ENCODE measurements around the gene NLRP3.

DNA sequence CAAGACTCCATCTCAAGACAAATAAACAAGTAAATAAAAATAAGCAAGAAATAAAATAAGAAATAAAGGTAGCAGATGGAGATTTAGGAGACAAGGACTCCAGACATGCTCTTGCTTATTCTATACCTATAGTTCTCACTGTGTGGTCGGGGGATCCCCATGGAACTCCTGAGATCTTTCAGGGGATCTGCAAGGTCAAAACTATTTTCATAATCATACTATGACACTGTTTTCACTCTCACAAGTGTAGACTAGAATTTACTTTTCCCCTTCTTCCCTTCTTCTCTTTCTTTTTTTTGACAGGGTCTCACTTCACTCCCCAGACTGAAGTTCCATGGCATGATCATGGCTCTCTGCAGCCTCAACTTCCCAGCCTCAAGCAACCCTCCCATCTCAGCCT, 29.8 kb upstream of the NLRP3 start:
- TF ChIP-seq, protein P1, sequence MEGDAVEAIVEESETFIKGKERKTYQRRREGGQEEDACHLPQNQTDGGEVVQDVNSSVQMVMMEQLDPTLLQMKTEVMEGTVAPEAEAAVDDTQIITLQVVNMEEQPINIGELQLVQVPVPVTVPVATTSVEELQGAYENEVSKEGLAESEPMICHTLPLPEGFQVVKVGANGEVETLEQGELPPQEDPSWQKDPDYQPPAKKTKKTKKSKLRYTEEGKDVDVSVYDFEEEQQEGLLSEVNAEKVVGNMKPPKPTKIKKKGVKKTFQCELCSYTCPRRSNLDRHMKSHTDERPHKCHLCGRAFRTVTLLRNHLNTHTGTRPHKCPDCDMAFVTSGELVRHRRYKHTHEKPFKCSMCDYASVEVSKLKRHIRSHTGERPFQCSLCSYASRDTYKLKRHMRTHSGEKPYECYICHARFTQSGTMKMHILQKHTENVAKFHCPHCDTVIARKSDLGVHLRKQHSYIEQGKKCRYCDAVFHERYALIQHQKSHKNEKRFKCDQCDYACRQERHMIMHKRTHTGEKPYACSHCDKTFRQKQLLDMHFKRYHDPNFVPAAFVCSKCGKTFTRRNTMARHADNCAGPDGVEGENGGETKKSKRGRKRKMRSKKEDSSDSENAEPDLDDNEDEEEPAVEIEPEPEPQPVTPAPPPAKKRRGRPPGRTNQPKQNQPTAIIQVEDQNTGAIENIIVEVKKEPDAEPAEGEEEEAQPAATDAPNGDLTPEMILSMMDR (conservative IDR thresholded peaks at IDR 0.05 in 1 of 2, IDR thresholded peaks at IDR 0.05 in 1 of 2; ENCODE audit: extremely low read depth in 1 of 2, insufficient read depth in 1 of 2, low read depth in 1 of 2, low read length in 2 of 2) = no peak
- no peak for TF ChIP-seq EZH2 (IDR thresholded peaks at IDR 0.05; ENCODE audit: borderline replicate concordance, low read length)
